ENCODE measurements around the gene SOHLH1. TPM values are rescaled to one million over a fixed set of nuclear protein-coding genes. Genes with fewer than 3 reads are reported as not detected.

SOHLH1 gene
- total RNA-seq, 2 experiments from 2014 or later, result not detected

DNA sequence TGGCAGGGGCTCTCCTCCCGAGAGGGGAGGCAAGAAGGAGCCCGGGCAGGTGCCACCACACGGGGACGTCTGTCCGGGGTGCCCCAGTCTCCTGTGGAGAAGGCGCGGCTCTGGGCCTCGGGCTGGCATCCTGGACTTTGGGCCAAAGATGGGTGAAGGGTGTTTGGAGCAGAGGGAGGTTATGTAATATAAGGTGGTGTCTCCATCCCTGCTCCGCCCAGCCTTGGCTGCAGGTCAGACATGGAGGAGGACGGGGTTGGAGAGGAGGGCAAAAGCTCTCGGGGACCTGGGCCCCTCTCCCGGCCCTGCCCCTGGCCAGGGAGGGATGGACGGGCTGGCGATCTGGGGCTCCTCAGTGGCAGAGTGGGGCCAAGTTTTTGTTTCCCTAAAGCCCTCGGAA lies 1.2 kb upstream of the SOHLH1 start:
- Histone ChIP-seq H3K4me2 (ENCODE audit: low read length) (no peak overlapping the region), H4K20me1 (ENCODE audit: insufficient read depth, low read length) (no peaks in the 10 kb centered on the region), H3K4me3 (ENCODE audit: low read depth, low read length, poor library complexity, severe bottlenecking) (no peak overlapping the region), H3K27ac (ENCODE audit: low read depth, low read length, poor library complexity, severe bottlenecking) (no peak overlapping the region), H3K36me3 (ENCODE audit: insufficient read depth, low read length) (no peaks in the 10 kb centered on the region), H3K4me1 (ENCODE audit: insufficient read depth, low read length, poor library complexity, severe bottlenecking) (no peaks in the 10 kb centered on the region), H3K79me2 (ENCODE audit: insufficient read depth, low read depth, low read length) (no peaks in the 10 kb centered on the region), H3K9me3 (ENCODE audit: low read length) (no peaks in the 10 kb centered on the region), H2AFZ (ENCODE audit: low read length) (no peak overlapping the region), H3K9me2 (ENCODE audit: insufficient read depth, low read length) (no peaks in the 10 kb centered on the region)
- DNase-seq (ENCODE audit: low spot score), result no peak
- no TSS peak for BruUV-seq (replicated peaks)
- intact Hi-C loops (cut with micrococcal nuclease; ENCODE audit: unreplicated experiment), result no loop called here
- no peak for TF ChIP-seq EZH2phosphoT487 (IDR thresholded peaks at IDR 0.05; ENCODE audit: borderline replicate concordance, low read depth, low read length)
- POLR2A ChIA-PET, result no interaction called here
- CTCF ChIA-PET (ENCODE audit: unreplicated experiment), result interaction anchor here (0.5 kb wide), 1 partner anchor 761 kb away, joined by 3 read pairs; no protein-coding TSS in a partner anchor

DNA sequence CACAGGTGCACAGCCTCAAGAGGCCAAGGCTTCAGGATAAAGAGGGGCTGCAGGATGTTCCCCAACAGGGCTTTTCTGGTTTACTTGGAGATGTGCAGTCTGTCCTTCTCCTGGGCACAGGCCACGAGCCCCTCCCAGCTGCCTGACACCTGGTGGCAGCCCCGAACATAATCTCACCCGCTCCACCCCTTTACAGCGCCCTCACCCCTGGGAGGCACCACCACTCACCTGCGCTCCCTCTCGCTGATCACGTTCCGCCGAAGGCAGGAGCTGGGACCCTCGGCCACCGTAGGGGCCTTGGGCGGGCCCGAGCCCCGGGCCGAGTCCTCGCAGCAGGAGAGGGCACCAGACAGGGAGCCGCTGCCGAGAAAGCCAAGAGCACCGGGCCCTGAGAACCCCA lies 514 bp downstream of the SOHLH1 start:
- no peaks in the 10 kb centered on the region for H3K9me3 ChIP-seq (ENCODE audit: low read length)
- no peaks in the 10 kb centered on the region for H3K79me2 ChIP-seq (ENCODE audit: insufficient read depth, low read depth, low read length)
- no peak overlapping the region for H3K4me2 ChIP-seq (ENCODE audit: low read length)
- no peaks in the 10 kb centered on the region for H3K36me3 ChIP-seq (ENCODE audit: insufficient read depth, low read length)
- H3K9me2 ChIP-seq (ENCODE audit: insufficient read depth, low read length), result no peaks in the 10 kb centered on the region
- no peak overlapping the region for H3K27ac ChIP-seq (ENCODE audit: low read depth, low read length, poor library complexity, severe bottlenecking)
- H4K20me1 ChIP-seq (ENCODE audit: insufficient read depth, low read length), result no peaks in the 10 kb centered on the region
- intact Hi-C loops (cut with micrococcal nuclease; ENCODE audit: unreplicated experiment), result no loop called here
- DNase-seq (ENCODE audit: low spot score), result no peak
- H2AFZ ChIP-seq (ENCODE audit: low read length), result no peak overlapping the region
- TF ChIP-seq, protein P1, sequence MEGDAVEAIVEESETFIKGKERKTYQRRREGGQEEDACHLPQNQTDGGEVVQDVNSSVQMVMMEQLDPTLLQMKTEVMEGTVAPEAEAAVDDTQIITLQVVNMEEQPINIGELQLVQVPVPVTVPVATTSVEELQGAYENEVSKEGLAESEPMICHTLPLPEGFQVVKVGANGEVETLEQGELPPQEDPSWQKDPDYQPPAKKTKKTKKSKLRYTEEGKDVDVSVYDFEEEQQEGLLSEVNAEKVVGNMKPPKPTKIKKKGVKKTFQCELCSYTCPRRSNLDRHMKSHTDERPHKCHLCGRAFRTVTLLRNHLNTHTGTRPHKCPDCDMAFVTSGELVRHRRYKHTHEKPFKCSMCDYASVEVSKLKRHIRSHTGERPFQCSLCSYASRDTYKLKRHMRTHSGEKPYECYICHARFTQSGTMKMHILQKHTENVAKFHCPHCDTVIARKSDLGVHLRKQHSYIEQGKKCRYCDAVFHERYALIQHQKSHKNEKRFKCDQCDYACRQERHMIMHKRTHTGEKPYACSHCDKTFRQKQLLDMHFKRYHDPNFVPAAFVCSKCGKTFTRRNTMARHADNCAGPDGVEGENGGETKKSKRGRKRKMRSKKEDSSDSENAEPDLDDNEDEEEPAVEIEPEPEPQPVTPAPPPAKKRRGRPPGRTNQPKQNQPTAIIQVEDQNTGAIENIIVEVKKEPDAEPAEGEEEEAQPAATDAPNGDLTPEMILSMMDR (conservative IDR thresholded peaks at IDR 0.05; ENCODE audit: low read length), result no peak
- CTCF ChIA-PET (ENCODE audit: unreplicated experiment), result no interaction called here
- BruUV-seq (replicated peaks), result no TSS peak
- no peak overlapping the region for H3K4me3 ChIP-seq (ENCODE audit: low read depth, low read length, poor library complexity, severe bottlenecking)
- POLR2A ChIA-PET, result no interaction called here
- no peaks in the 10 kb centered on the region for H3K4me1 ChIP-seq (ENCODE audit: insufficient read depth, low read length, poor library complexity, severe bottlenecking)

DNA sequence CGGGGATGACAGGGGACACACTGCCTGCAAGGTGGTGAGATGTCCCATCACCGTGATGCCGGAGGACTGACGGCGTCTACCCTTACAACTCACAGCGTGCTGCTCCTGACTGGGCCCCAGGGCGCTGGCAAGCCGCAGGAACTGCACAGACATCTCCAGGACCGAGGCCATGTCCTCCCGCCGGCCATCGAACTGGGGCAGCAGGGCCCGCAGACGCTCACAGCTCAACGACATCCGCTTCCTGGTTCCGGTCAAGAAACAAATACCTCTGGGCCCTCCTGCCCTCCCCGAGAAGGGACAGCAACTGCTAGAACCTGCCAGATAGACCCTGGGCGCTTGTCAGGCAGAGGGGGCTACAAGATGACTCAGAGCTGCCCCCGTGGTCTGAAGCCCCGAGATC lies 1.0 kb downstream of the SOHLH1 start:
- Histone ChIP-seq H3K4me1 (ENCODE audit: insufficient read depth, low read length, poor library complexity, severe bottlenecking) (no peaks in the 10 kb centered on the region), H3K36me3 (ENCODE audit: insufficient read depth, low read length) (no peaks in the 10 kb centered on the region), H3K27ac (ENCODE audit: low read depth, low read length, poor library complexity, severe bottlenecking) (no peak overlapping the region), H4K20me1 (ENCODE audit: insufficient read depth, low read length) (no peaks in the 10 kb centered on the region; the same call in 1 of the 2 replicates), H3K9me2 (ENCODE audit: insufficient read depth, low read length) (no peaks in the 10 kb centered on the region), H3K4me3 (ENCODE audit: low read depth, low read length, poor library complexity, severe bottlenecking) (no peak overlapping the region), H3K9me3 (ENCODE audit: low read length) (no peaks in the 10 kb centered on the region), H2AFZ (ENCODE audit: low read length) (no peak overlapping the region), H3K79me2 (ENCODE audit: insufficient read depth, low read depth, low read length) (no peaks in the 10 kb centered on the region), H3K4me2 (ENCODE audit: low read length) (no peak overlapping the region)
- ChIA-PET POLR2A (no interaction called here), CTCF (ENCODE audit: unreplicated experiment) (no interaction called here)
- DNase-seq (ENCODE audit: low spot score), result no peak
- TF ChIP-seq, protein P1 (conservative IDR thresholded peaks at IDR 0.05; ENCODE audit: low read length), result no peak
- TF ChIP-seq EZH2phosphoT487 (IDR thresholded peaks at IDR 0.05; ENCODE audit: borderline replicate concordance, low read depth, low read length), result no peak
- intact Hi-C loops (cut with micrococcal nuclease; ENCODE audit: unreplicated experiment), result no loop called here
- no TSS peak for BruUV-seq (replicated peaks)
